IMR-90 (cell line): ENCODE results near the gene AGAP1. TPM values are rescaled to one million over a fixed set of nuclear protein-coding genes. Genes with fewer than 3 reads are reported as not detected.

ENCODE experiments used
- ATAC-seq: fragments of 200-7000 bp; cut with Tn5 transposase; 2 replicates; pipeline ENCODE4 v1.9.1; 2020; ENCODE audit warnings: low read depth, mild to moderate bottlenecking, moderate library complexity
- BruUV-seq: library from RNA; stranded (reverse); fragments of 400-500 nt; replicated peaks from 2 replicates; lab custom pipeline; 2021; lab: Mats Ljungman, UMichigan
- CTCF ChIA-PET: fragments of 300-600 bp; formaldehyde crosslinking; extraction: SDS; loops from one replicate; lab custom pipeline; 2021; ENCODE audit warnings: antibody characterized with exemption; lab: Yijun Ruan, JAX
- POLR2A ChIA-PET: fragments of 300-600 bp; sonication (Branson Sonifier 250); formaldehyde crosslinking; loops from one replicate; lab custom pipeline; 2022; ENCODE audit warnings: antibody characterized with exemption; ENCODE audit not compliant: unreplicated experiment; lab: Charles Lee
- DNase-seq: peaks from one replicate; pipeline ENCODE4 v3.0.0; 2013
- H2AFZ ChIP-seq: replicated peaks from 2 replicates; pipeline ENCODE3; 2013; ENCODE audit warnings: low read length, mild to moderate bottlenecking; ENCODE audit not compliant: poor library complexity
- H2AK5ac ChIP-seq: 2 replicates; pipeline ENCODE4 v1.6.1; 2013; ENCODE audit warnings: low read depth, low read length, inconsistent platforms
- H2AK9ac ChIP-seq: replicated peaks from 2 replicates; pipeline ENCODE3; 2013; ENCODE audit warnings: mild to moderate bottlenecking, low read depth, low read length, moderate library complexity; ENCODE audit not compliant: poor library complexity
- H2BK120ac ChIP-seq: 2 replicates; pipeline ENCODE4 v1.6.1; 2013; ENCODE audit warnings: low read depth, low read length, inconsistent platforms
- H2BK15ac ChIP-seq: 3 replicates; pipeline ENCODE4 v1.6.1; 2013; ENCODE audit warnings: low read depth, low read length, inconsistent platforms
- H2BK20ac ChIP-seq: 2 replicates; pipeline ENCODE4 v1.6.1; 2013; ENCODE audit warnings: low read depth, mild to moderate bottlenecking, inconsistent platforms, low read length, moderate library complexity
- H2BK5ac ChIP-seq: 2 replicates; pipeline ENCODE4 v1.6.1; 2013; ENCODE audit warnings: mild to moderate bottlenecking, low read depth, low read length, inconsistent platforms; ENCODE audit not compliant: poor library complexity, severe bottlenecking
- H3K14ac ChIP-seq: replicated peaks from 2 replicates; pipeline ENCODE4 v1.6.1; 2013; ENCODE audit warnings: low read depth, low read length, inconsistent platforms
- H3K18ac ChIP-seq: 2 replicates; pipeline ENCODE4 v1.6.1; 2013; ENCODE audit warnings: low read depth, low read length, control low read depth
- H3K23ac ChIP-seq: 2 replicates; pipeline ENCODE4 v1.6.1; 2013; ENCODE audit warnings: low read depth, low read length, inconsistent platforms
- H3K27ac ChIP-seq: 2 replicates; pipeline ENCODE4 v1.5.1; 2013; ENCODE audit warnings: mild to moderate bottlenecking, control low read depth, low read length; ENCODE audit not compliant: insufficient read depth
- H3K27me3 ChIP-seq: 2 replicates; pipeline ENCODE4 v1.6.1; 2013; ENCODE audit warnings: low read length; ENCODE audit not compliant: control insufficient read depth, insufficient read depth
- H3K36me3 ChIP-seq: 2 replicates; pipeline ENCODE4 v1.6.1; 2013; ENCODE audit warnings: low read length, mixed read lengths; ENCODE audit not compliant: control insufficient read depth, insufficient read depth
- H3K4ac ChIP-seq: 2 replicates; pipeline ENCODE4 v1.6.1; 2013; ENCODE audit warnings: low read depth, low read length, inconsistent platforms
- H3K4me1 ChIP-seq: 2 replicates; pipeline ENCODE4 v1.6.1; 2013; ENCODE audit warnings: low read length, mixed read lengths; ENCODE audit not compliant: control insufficient read depth, insufficient read depth
- H3K4me2 ChIP-seq: 2 replicates; pipeline ENCODE4 v1.6.1; 2013; ENCODE audit warnings: low read depth, mild to moderate bottlenecking, control low read depth, low read length, moderate library complexity
- H3K4me3 ChIP-seq: 2 replicates; pipeline ENCODE4 v1.5.1; 2013; ENCODE audit warnings: low read depth, mild to moderate bottlenecking, control low read depth, low read length, moderate library complexity; ENCODE audit not compliant: insufficient read depth
- H3K56ac ChIP-seq: 2 replicates; pipeline ENCODE4 v1.6.1; 2013; ENCODE audit warnings: low read length, inconsistent platforms; ENCODE audit not compliant: insufficient read depth; ENCODE audit errors: extremely low read depth
- H3K79me1 ChIP-seq, 2 experiments: 2 replicates each; pipeline ENCODE4 v1.6.1; 2013; ENCODE audit warnings: low read length in 2 of 2, inconsistent platforms in 1 of 2, low read depth in 1 of 2
- H3K9ac ChIP-seq: 2 replicates; pipeline ENCODE4 v1.6.1; 2013; ENCODE audit warnings: low read depth, low read length, control low read depth
- H3K9me1 ChIP-seq: 2 replicates; pipeline ENCODE4 v1.6.1; 2013; ENCODE audit warnings: low read length, inconsistent platforms; ENCODE audit not compliant: insufficient read depth
- H3K9me3 ChIP-seq: 2 replicates; pipeline ENCODE4 v1.6.1; 2013; ENCODE audit warnings: low read length; ENCODE audit not compliant: control insufficient read depth, insufficient read depth
- H4K20me1 ChIP-seq: 2 replicates; pipeline ENCODE4 v1.6.1; 2013; ENCODE audit warnings: low read length, inconsistent platforms; ENCODE audit not compliant: insufficient read depth
- H4K5ac ChIP-seq: 2 replicates; pipeline ENCODE4 v1.6.1; 2013; ENCODE audit warnings: mild to moderate bottlenecking, low read depth, low read length, control low read depth
- H4K8ac ChIP-seq, 2 experiments: 2 replicates each; pipeline ENCODE4 v1.6.1; 2013; ENCODE audit warnings: low read depth in 2 of 2, low read length in 2 of 2, control low read depth in 1 of 2, inconsistent platforms in 1 of 2
- H4K91ac ChIP-seq: 2 replicates; pipeline ENCODE4 v1.6.1; 2013; ENCODE audit warnings: low read depth, low read length, inconsistent platforms; ENCODE audit not compliant: insufficient read depth
- CEBPB ChIP-seq: IDR thresholded peaks from 2 replicates; pipeline ENCODE4 v1.6.1; 2012; ENCODE audit warnings: low read depth, low read length, improper control_type of control experiment
- CTCF ChIP-seq: conservative IDR thresholded peaks from 2 replicates; pipeline ENCODE4 v1.5.1; 2012; ENCODE audit warnings: mild to moderate bottlenecking, low read depth, low read length, improper control_type of control experiment
- ELK1 ChIP-seq: fragments of 150-350 bp; IDR thresholded peaks from 2 replicates; pipeline ENCODE4 v1.6.1; 2016; ENCODE audit warnings: low read depth, mild to moderate bottlenecking, low read length, moderate library complexity, borderline replicate concordance
- MAZ ChIP-seq: IDR thresholded peaks from 2 replicates; pipeline ENCODE4 v1.6.1; 2012; ENCODE audit warnings: low read depth, mild to moderate bottlenecking, low read length, improper control_type of control experiment, moderate library complexity, borderline replicate concordance
- MXI1 ChIP-seq: IDR thresholded peaks from 2 replicates; pipeline ENCODE4 v1.6.1; 2012; ENCODE audit warnings: low read depth, mild to moderate bottlenecking, low read length, moderate library complexity, borderline replicate concordance
- RAD21 ChIP-seq: IDR thresholded peaks from 2 replicates; pipeline ENCODE4 v1.6.1; 2012; ENCODE audit warnings: low read length, improper control_type of control experiment
- RCOR1 ChIP-seq: IDR thresholded peaks from 2 replicates; pipeline ENCODE4 v1.6.1; 2012; ENCODE audit warnings: mild to moderate bottlenecking, low read length, improper control_type of control experiment; ENCODE audit not compliant: insufficient replicate concordance
- SMC3 ChIP-seq: fragments of 150-350 bp; IDR thresholded peaks from 2 replicates; pipeline ENCODE4 v1.6.1; 2016; ENCODE audit warnings: low read depth, mild to moderate bottlenecking, antibody characterized with exemption, low read length, moderate library complexity
- WGBS, 2 experiments: methylation state at CpG; one replicate each; pipeline versions ENCODE4 v1.1.5 to v1.1.7; 2013; ENCODE audit warnings: missing lambda C conversion rate in 2 of 2; ENCODE audit not compliant: insufficient read length in 1 of 2; ENCODE audit errors: extremely low coverage in 2 of 2; 5-methylcytosine and 5-hydroxymethylcytosine counted together
- dilution Hi-C: fragments of 300-500 bp; cut with HindIII; formaldehyde crosslinking; loops from one replicate; pipeline ENCODE4 v1.14.3; 2018; ENCODE audit warnings: low sequenced_read_pairs; ENCODE audit not compliant: unreplicated experiment
- in situ Hi-C: fragments of 300-500 bp; cut with MboI; formaldehyde crosslinking; loops from 3 replicates; pipeline ENCODE4 v1.14.3; 2019; ENCODE audit warnings: low sequenced_read_pairs, inconsistent platforms, mixed read lengths
- intact Hi-C: fragments of 100-400 bp; cut with micrococcal nuclease; formaldehyde crosslinking; loops from 2 replicates; pipeline ENCODE4 v1.10.0; 2022
- polyA plus RNA-seq, 3 experiments: library from polyadenylated mRNA; depleted of rRNA; stranded (reverse); fragments of >200 nt; gene quantifications; 2 replicates each; pipeline ENCODE4 v1.2.3, GENCODE V29; 2012; ENCODE audit warnings: low replicate concordance in 1 of 3
- total RNA-seq: library from RNA; depleted of rRNA; stranded (reverse); fragments of >200 nt; gene quantifications from 2 replicates; pipeline ENCODE4 v1.2.3, GENCODE V29; 2012

The AGAP1 gene
- total and polyA plus RNA-seq, 2 of the 4 experiments (the other 2 are of a cell fraction) = 15.1 to 16.4 TPM

- Histone ChIP-seq H3K9ac (no peak overlapping the region), H3K23ac (no peak overlapping the region), H3K14ac (no peak overlapping the region), H4K5ac (no peak overlapping the region), H3K4ac (no peak overlapping the region), H3K27me3 (no peaks in the 10 kb centered on the region), H3K4me3 (no peak overlapping the region), H3K4me2 (no peak overlapping the region), H3K9me1 (no peaks in the 10 kb centered on the region), H2BK15ac (no peak overlapping the region), H2BK20ac (no peak overlapping the region), H4K91ac (no peak overlapping the region), H2AFZ (peak overlapping the region; percentile 26), H2BK5ac (no peak overlapping the region), H3K4me1 (peaks cover 9% of the 10 kb centered on the region; the same call in 1 of the 2 replicates), H4K20me1 (no peaks in the 10 kb centered on the region), H2AK5ac (no peak overlapping the region), H3K27ac (no peak overlapping the region), H2BK120ac (no peak overlapping the region), H2AK9ac (no peak overlapping the region), H4K8ac (no peak overlapping the region), H3K79me1 (no peaks in the 10 kb centered on the region), H3K36me3 (no peaks in the 10 kb centered on the region), H3K56ac (no peak overlapping the region), H3K18ac (no peak overlapping the region; the same call in 1 of the 2 replicates), H3K9me3 (no peaks in the 10 kb centered on the region)
- ATAC-seq (no peak), DNase-seq (no peak)
- BruUV-seq = no TSS peak
- WGBS, 2 experiments = no CpG with 5 or more reads among the region's 3 CpGs
- TF ChIP-seq RAD21 = no peak
- no peak for TF ChIP-seq MXI1
- TF ChIP-seq CEBPB = no peak
- TF ChIP-seq SMC3 = no peak
- TF ChIP-seq MAZ = no peak
- no peak for TF ChIP-seq CTCF
- no peak for TF ChIP-seq ELK1
- TF ChIP-seq RCOR1 = no peak
- in situ Hi-C loops = no loop called here
- POLR2A ChIA-PET = no interaction called here
- dilution Hi-C loops = no loop called here
- CTCF ChIA-PET = no interaction called here
- intact Hi-C loops = no loop called here
Observed at GRCh38 chr2:236025892-236026291, 532.0 kb downstream of the AGAP1 start.
